ENCODE data around the gene VSIG8. TPM values are rescaled to one million over a fixed set of nuclear protein-coding genes. Genes with fewer than 3 reads are reported as not detected.
A peak's percentile ranks its signal among the peaks of the same experiment; 100 is the strongest.

The VSIG8 gene
- total and polyA plus RNA-seq, 2 donors (not counting 1 experiment from before 2014, with no cell fraction given), result not detected

GRCh38 chr1:159856576-159856975 lies 5.9 kb downstream of the VSIG8 start:
- no CpG with 5 or more reads among the region's 1 CpG for WGBS (ENCODE audit: insufficient coverage)
- Mint-ChIP-seq H3K4me1 (peaks cover 12% of the 10 kb centered on the region), H3K27ac (no peak overlapping the region), H3K9me3 (ENCODE audit: insufficient read depth) (no peaks in the 10 kb centered on the region), H3K27me3 (no peaks in the 10 kb centered on the region), H3K4me3 (peak overlapping the region; percentile 49)
- H3K27ac ChIP-seq (ENCODE audit: low read length in 2 of 2), result no peak overlapping the region
- H4K20me1 ChIP-seq (ENCODE audit: control insufficient read depth, insufficient read depth, low read length, poor library complexity, severe bottlenecking), result no peaks in the 10 kb centered on the region
- no peaks in the 10 kb centered on the region for H3K79me2 ChIP-seq (ENCODE audit: control insufficient read depth, insufficient read depth, low read length)
- H3K4me1 ChIP-seq (ENCODE audit: control insufficient read depth in 2 of 2, insufficient read depth in 2 of 2, low read length in 2 of 2), result peaks cover 5 to 13% of the 10 kb centered on the region in 2 donors
- ATAC-seq (ENCODE audit: low read depth) (no peak), DNase-seq (no peak)
- H2AFZ ChIP-seq (ENCODE audit: insufficient read depth, low read depth, low read length, poor library complexity, severe bottlenecking), result no peak overlapping the region
- H3K27me3 ChIP-seq (replicated peaks in 1 of 4; ENCODE audit: control extremely low read depth in 1 of 4, control insufficient read depth in 3 of 4, insufficient read depth in 4 of 4, low read length in 3 of 4), result peaks cover 0 to 15% (median 2%) of the 10 kb centered on the region in 4 experiments
- H3K36me3 ChIP-seq (replicated peaks in 1 of 2; ENCODE audit: control extremely low read depth in 1 of 2, control insufficient read depth in 1 of 2, extremely low read depth in 1 of 2, insufficient read depth in 2 of 2, low read length in 1 of 2), result no peaks in the 10 kb centered on the region
- H3K9ac ChIP-seq (ENCODE audit: low read length), result no peak overlapping the region
- no peaks in the 10 kb centered on the region for H3K9me3 ChIP-seq (ENCODE audit: control extremely low read depth in 1 of 3, control insufficient read depth in 2 of 3, insufficient read depth in 1 of 3, low read length in 2 of 3)
- TF ChIP-seq CTCF (IDR thresholded peaks at IDR 0.05), result no peak
- TF ChIP-seq EZH2 (IDR thresholded peaks at IDR 0.05; ENCODE audit: borderline replicate concordance, insufficient read depth, low read depth, low read length, poor library complexity, severe bottlenecking), result no peak
- intact Hi-C loops (cut with micrococcal nuclease), result no loop called here
- H3K4me2 ChIP-seq (replicated peaks; ENCODE audit: low read depth, low read length, poor library complexity, severe bottlenecking), result no peak overlapping the region
- POLR2A ChIA-PET, result no interaction called here
- no peak overlapping the region for H3K4me3 ChIP-seq (ENCODE audit: control extremely low read depth in 1 of 5, extremely low read depth in 1 of 5, insufficient read depth in 1 of 5, low read depth in 2 of 5, low read length in 4 of 5)
- CTCF ChIA-PET, result interaction anchor here (1.4 to 1.6 kb wide), 2 partner anchors 59 to 149 kb away, joined by 3 read pairs; no protein-coding TSS in a partner anchor

GRCh38 chr1:159855709-159856108 lies 6.7 kb downstream of the VSIG8 start:
- CTCF ChIA-PET, result interaction anchor here (1.4 kb wide), 1 partner anchor 58 kb away, joined by 3 read pairs; no protein-coding TSS in a partner anchor
- peaks cover 5 to 13% of the 10 kb centered on the region in 2 donors for H3K4me1 ChIP-seq (ENCODE audit: control insufficient read depth in 2 of 2, insufficient read depth in 2 of 2, low read length in 2 of 2)
- DNase-seq (peak; percentile 11), ATAC-seq (ENCODE audit: low read depth) (no peak)
- Mint-ChIP-seq H3K4me3 (peak overlapping the region; percentile 70), H3K9me3 (ENCODE audit: insufficient read depth) (no peaks in the 10 kb centered on the region), H3K4me1 (peaks cover 12% of the 10 kb centered on the region), H3K27me3 (no peaks in the 10 kb centered on the region), H3K27ac (no peak overlapping the region)
- H3K4me2 ChIP-seq (replicated peaks; ENCODE audit: low read depth, low read length, poor library complexity, severe bottlenecking), result peak overlapping the region; percentile 92
- intact Hi-C loops (cut with micrococcal nuclease), result loop anchor here (2.0 kb wide), 1 partner anchor 35 kb away; no protein-coding TSS in a partner anchor
- TF ChIP-seq CTCF (IDR thresholded peaks at IDR 0.05), result no peak
- TF ChIP-seq EZH2 (IDR thresholded peaks at IDR 0.05; ENCODE audit: borderline replicate concordance, insufficient read depth, low read depth, low read length, poor library complexity, severe bottlenecking), result no peak
- POLR2A ChIA-PET, result interaction anchor here (0.7 kb wide), 1 partner anchor 46 kb away, joined by 5 read pairs; no protein-coding TSS in a partner anchor
- peaks cover 0 to 15% (median 2%) of the 10 kb centered on the region in 4 experiments for H3K27me3 ChIP-seq (replicated peaks in 1 of 4; ENCODE audit: control extremely low read depth in 1 of 4, control insufficient read depth in 3 of 4, insufficient read depth in 4 of 4, low read length in 3 of 4)
- no peaks in the 10 kb centered on the region for H4K20me1 ChIP-seq (ENCODE audit: control insufficient read depth, insufficient read depth, low read length, poor library complexity, severe bottlenecking)
- H3K9me3 ChIP-seq (ENCODE audit: control extremely low read depth in 1 of 3, control insufficient read depth in 2 of 3, insufficient read depth in 1 of 3, low read length in 2 of 3), result no peaks in the 10 kb centered on the region
- H3K27ac ChIP-seq (ENCODE audit: low read length in 2 of 2), result no peak overlapping the region
- H3K4me3 ChIP-seq (ENCODE audit: control extremely low read depth in 1 of 5, extremely low read depth in 1 of 5, insufficient read depth in 1 of 5, low read depth in 2 of 5, low read length in 4 of 5), result no peak overlapping the region
- WGBS (ENCODE audit: insufficient coverage), result 96% methylated on average over 34 of the region's 34 CpGs
- H3K9ac ChIP-seq (ENCODE audit: low read length), result no peak overlapping the region
- H3K36me3 ChIP-seq (replicated peaks in 1 of 2; ENCODE audit: control extremely low read depth in 1 of 2, control insufficient read depth in 1 of 2, extremely low read depth in 1 of 2, insufficient read depth in 2 of 2, low read length in 1 of 2), result no peaks in the 10 kb centered on the region
- no peaks in the 10 kb centered on the region for H3K79me2 ChIP-seq (ENCODE audit: control insufficient read depth, insufficient read depth, low read length)
- H2AFZ ChIP-seq (ENCODE audit: insufficient read depth, low read depth, low read length, poor library complexity, severe bottlenecking), result no peak overlapping the region
